Stimulated activated CD8-positive, alpha-beta memory T cell treated with anti-CD3 and anti-CD28 coated beads, Interleukin-7, amount 100 ng/mL, for 24 hours (primary cell): ENCODE results near the gene HAL.

Source experiments
- DNase-seq: peaks from one replicate; pipeline ENCODE4 v3.0.0-alpha.2; 2020; ENCODE audit warnings: low read depth

HAL gene

DNA sequence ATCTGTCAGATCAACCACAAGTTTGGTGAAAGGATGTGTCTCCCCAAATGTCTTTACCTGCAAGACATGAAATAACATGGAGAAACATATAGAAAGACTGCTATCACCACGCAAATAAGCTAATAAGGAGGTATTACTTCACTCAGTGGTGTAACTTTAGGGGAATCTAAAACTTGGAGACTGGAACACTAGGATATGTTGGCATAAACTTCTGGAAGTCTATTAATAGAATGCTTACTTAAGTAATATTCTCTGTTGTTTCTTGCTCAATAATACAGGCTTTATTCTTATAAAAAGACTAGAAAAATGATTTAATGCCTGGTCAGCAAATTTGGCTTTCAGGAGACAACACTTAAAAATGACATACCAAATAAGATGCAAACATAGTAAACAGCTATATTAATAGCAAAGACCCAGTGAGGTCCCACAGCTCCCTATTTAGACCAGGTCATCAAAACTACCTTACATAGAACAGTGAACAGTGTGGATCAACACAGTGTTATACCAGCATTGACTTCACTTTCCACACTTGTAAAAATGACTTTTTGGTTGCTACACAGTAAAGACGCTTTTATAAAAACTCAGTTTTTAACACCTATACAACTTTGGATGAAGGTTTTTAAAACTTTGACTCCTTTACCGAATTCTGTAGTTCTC lies 18.9 kb upstream of the HAL start:
- DNase-seq, result no peak

DNA sequence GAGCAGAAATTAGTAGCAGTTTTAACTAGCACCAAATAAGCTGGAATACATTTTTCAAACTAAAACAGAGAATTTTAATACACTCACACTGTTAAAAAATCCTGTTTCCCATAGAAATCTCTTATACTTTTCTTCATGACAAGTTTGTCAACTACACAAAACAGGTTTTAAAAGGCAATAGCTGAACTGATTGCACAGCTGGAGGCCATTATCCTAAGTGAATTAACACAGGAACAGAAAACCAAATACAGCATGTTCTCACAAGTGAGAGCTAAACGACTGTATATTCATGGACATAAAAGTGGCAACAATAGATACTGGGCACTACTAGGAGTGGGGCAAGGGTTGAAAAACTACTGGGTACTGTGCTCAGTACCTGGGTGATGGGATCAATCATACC lies 11.6 kb upstream of the HAL start:
- no peak for DNase-seq

DNA sequence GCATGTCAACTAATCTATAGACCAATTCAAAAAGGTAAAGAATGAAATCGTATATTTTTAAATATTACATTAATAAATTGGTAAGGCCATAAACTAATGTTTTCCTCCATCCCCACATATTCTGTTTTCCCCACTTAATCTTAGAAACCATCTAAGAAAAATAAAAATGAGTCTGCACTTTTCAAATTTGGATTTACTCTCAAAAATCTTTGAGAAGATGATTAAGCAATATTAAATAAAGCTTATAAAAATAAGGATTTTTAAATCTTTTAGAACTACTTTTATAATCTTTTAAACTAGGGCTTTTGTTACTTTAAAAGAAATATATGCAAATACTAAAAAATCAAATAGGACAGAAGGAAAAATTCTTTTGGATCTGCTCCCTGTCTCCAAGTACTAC lies 10.6 kb upstream of the HAL start:
- no peak for DNase-seq

DNA sequence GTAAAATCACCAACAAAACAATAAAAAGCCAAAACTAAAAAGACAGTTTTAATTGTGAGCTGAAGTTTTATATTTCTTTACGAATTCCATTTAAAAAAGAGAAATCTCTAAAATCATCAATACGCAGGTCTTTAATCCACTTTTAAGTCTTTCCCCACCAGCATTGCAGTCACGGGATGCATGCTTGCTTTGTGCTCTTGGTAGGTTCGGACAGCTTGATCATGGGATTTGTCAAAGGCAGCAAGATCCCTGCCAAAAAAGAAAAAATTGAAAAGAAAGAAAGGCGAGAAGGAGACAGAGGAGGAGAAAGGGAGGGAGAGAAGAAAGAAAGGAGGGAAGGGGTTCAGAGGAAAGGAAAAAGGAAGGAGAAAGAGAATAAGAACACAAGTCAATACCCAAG lies 4.7 kb upstream of the HAL start:
- DNase-seq, result no peak

DNA sequence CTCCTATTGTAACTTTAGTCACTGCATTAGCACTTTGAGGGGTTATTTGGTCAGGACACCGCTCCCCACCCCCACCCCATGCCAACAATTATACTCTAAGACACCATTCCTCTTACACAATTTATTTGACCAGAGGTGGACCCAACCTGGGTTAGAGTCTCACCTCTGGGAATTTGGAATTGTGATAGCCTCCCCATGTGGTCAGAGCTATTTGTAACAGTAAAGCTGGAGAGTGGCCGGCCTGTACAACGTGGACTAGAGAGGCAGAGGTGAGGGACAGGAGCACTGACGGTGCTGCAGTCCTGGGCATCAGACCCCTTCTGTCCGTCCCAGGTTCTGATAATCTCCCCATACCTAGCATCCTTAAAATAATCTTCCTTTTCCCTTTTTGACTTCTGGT lies 3.3 kb upstream of the HAL start:
- DNase-seq, result no peak

DNA sequence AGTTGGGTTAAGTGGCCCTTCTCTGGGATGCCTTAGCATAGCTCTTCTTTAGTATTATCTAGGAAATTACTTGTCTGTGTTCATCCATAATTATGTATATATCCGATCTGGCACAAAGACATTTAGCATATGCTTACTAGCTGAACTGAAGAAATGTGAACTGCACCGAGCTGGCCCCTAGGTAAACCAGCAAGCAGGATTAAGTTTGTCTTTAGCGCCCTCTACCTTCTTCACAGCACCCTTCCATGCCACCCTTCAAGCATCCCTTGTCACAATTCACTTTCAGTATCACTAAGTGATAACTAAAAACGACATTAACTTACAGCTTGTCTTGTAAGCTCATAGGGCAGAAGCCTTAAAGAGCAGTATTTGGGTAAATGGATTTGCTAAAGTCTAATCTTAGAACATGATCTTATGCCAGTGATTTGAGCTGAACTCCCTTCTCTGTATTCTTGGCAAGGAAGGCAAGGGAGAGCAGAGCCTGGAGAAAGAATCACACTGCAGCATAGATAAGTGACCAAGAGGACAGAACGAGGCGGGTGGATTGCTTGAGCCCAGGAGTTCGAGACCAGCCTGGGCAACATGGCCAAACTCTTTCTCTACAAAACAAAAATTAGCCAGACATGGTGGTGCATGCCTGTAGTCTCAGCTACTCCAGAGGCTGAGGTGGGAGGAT lies 2.6 kb upstream of the HAL start:
- DNase-seq, result no peak

DNA sequence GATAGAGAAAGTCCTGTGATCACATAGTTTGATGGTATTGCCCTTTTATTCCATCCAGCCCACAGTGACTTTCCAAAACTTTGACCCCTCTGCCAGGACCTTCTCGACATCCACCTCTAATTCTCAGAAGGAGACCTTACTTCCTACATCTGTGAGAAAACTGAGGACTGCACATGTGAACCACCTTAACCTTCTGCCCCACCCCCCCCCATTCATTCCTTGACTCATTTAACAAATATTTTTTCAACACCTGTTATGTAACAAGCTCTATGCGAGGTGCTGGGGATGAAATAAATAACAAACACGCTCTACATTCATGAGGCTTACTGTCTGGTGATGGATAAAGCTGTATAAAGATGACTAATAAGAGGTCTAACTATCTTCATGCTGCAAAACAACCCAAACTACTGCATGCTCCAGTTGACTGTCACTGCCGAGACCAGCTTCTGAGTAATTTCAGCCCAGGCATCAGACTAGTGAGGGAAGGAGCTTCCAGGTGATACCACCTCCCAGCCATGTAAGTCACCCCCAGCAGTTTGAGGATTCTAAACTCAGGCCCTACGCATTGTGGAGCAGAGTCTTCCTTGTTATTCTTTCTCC lies 1.9 kb upstream of the HAL start:
- no peak for DNase-seq

DNA sequence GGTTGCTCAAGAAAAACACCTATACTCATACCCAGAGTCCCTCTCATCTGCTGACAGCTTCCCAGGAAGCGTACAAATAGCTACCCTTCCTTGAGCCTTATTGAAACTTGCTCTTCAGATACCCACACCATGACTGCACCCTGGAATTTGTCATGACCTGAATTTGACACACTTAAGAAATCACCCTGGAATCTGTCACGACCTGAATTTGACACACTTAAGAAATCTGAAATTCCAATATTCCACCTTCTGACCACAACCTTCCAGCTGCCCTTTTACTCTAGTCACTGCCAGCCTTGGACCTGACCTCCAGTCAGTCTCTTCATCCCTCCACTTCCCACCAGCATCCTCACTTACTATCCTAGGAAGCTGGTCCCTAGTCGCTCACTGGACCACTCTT lies 1.1 kb upstream of the HAL start:
- DNase-seq, result no peak

DNA sequence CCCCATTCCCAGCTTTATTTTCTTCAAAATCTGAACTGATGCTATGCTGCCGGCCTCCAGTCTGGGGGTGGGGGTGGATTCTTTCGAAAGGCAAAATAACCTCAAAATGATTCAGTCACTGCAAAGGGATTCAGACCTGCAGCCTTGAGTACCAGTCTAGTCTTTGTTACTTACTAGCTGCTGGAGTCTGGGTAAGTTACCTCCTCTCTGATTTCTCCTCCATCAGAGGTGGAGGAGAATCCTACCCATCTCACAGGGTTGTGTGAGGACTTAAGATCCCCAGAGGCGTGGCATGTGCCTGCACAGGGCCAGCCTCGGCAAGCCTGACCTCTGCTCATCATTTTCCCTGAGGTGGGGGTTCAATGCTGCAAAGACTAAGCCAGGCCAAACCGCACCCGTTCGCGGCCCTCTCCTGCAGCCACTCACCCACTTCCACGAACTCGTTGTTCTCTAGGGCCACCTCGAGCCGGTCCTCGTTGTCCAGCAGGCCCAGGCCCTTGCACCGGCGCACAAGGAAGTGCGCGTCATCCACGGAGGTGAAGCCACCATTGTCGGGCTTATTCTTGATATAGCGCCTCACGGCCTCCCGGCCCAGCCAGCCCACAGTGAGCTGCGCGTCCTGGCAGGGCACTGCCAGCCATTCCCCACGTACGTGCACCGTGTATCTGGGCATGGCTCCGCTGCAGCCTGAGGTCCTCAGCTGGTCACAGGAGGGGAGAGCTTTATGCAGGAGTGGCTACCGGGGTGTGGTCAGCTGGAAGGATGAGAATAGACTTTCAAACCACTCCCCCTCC lies 709 bp downstream of the HAL start:
- DNase-seq, result no peak

DNA sequence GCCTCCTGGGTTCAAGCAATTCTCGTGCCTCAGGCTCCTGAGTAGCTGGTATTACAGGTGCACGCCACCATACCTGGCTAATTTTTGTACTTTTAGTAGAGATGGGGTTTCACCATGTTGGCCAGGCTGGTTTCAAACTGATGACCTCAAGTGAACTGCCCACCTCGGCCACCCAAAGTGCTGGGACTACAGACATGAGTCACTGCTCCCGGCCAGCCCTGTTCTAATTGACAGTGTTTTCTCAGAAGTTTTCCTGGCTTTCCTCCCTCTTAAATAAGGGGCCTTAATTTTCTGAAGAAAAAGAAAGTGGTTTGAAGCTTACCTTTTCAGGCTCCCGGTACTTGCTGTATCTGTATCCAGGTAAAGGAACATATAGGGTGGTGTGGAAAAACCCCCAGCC lies 1.7 kb downstream of the HAL start:
- DNase-seq, result no peak

DNA sequence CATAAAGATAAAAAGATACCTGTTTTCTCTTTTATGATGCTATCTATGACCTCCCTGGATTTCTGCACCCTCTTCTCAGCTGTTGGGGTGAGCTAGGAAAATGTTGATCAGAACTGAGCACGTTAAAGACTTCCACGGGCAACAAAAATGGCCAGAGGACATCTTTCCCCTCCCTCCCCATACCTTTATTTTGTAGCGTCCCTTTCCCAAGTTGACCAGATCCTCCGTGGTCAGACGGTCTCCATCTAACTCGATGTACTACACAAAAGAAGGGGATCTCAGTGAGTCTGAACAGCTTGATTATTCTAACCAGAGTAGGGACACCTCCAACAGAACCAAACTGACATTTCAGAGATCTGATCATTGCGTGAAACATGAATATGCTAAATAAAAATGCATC lies 2.2 kb downstream of the HAL start:
- DNase-seq, result no peak

DNA sequence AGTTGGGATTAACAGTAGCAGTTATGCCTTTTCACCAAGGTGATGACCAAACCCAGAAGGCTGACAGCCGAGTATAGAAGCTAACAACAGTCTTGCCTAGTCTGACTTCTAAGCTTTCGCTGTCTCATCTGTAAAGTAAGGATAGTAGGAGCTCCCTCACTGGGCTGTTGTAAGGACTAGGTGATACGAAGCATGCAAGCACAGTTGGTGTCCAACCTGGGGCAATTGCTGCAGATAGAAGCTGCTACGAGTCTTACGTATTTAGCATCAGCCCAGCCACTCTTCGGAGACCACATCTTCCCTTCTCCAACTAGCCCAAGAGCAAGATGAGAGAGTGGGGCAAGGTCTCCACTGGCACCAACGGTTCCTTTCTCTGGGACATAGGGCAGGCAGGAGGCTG lies 6.0 kb downstream of the HAL start:
- no peak for DNase-seq

DNA sequence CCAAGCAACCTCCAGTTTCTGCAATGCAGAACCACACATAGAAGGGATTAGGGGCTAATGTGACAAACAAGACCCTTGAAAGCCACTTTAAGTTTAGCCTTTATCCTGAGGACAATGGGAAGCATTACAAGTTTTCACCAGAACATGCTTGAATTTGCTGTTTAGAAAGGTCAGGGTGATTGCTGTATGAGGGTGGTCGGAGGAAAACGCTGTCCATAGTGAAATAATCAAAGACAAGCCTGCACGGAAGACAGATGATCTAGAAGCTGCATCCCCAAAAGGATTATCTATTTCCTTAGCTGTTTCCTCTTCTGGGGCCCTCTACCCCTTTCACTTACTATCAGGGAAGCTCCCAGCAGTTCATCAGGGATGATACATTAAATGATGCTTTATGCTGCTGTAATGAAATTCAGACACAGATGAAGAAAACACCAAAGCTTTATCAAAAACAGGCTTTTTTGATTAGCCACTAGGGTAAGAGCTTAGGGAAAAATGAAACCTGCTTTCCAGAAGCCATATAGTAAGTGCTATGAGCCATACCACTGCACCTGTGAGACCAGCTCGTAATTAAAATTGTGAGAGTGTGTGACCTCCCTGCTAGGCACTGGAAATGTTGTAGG lies 6.5 kb downstream of the HAL start:
- no peak for DNase-seq

DNA sequence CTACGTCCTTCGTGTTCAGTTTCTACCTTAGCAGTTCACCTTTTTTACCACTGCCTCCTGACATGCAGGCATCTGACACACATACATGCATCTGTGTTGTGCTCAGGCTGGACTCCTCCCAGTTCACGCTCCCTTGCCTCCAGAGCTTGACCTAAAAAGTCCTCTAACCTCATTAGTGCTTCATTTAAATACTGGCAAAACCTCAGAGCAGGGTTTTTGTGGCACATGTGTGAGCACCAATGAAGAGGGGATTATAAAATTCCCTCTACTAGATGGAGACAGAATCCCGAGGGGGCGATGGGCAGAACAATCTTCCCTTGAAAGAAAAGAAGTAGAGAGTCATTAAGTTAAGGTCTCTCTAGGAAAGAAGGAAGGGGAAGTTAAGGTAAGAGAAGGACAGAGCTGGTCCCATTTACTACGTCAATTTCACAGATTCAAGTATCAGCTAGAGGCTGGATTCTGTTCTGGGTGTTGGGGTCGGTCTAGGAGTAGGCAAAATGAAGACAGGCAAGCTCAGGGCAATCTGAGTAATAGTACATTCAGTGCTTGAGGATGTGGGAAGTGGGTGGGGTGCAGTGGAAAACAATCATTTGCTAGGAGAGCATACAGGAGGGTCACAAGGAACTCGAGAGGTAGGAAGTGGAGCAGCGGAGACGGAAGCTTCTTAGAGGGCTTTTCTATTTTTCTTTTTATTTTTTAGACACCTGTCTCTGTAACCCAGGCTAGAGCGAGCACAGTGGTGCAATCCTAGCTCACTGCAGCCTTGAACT lies 7.5 kb downstream of the HAL start:
- no peak for DNase-seq

DNA sequence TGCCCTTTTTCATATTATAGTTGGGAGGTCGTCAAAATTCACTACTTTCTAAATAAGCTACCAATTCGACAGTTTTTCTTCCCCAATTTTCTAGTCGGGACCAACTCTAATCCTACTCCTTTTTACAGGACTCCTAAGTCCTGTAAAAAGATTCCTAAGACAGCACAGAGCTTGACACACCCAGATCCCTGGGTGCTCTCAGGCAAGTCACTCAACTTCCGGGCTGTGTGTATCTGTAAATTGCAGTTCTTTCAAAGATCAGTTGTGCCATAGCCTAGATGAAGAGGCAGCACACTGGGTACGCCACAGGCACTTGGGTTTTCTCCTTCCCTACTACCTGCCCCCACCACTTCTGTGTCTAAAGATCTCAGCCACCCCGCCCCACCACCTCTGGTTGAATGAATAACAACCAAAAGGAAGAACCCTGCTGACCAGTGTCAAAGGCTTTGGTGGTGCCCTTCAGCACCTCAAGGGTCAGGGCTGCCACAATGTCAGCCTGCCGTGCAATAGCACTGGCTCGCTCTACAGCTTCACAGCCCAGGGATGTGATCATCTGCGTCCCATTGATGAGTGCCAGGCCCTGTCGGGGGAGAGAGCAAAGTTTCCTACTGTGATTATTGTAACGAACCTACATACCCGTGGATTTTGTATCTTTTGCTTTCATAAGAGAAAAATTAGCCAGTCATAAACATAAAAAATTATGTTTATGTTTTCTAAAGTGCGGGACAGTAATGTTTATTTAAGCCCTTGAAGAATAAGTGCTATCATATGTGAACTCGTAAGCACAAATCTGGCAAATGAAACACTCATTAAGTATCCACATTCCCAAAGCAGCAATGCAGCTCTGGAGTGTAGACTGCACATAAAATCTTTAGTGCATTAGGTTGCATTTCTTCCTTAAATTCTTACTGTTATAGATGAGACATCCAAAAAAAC lies 9.2 kb downstream of the HAL start:
- no peak for DNase-seq

DNA sequence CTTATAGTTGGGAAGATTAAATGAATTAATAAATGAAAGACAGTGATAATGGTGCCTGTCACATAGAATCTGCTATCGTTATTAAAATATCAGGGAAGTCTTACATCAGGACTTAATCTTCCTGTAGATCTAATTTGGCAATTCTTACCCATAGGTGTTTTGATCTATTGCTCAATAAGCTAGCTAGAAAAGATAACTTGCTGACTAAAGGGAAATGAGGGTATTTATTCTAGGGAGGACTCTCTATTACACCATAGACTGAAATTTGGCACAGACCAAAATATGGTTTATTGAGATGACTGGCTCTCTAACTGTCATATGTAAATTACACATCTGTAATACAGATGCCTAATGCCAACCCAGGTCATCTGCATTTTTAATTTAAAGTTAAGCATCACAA lies 11.5 kb downstream of the HAL start:
- DNase-seq, result no peak

DNA sequence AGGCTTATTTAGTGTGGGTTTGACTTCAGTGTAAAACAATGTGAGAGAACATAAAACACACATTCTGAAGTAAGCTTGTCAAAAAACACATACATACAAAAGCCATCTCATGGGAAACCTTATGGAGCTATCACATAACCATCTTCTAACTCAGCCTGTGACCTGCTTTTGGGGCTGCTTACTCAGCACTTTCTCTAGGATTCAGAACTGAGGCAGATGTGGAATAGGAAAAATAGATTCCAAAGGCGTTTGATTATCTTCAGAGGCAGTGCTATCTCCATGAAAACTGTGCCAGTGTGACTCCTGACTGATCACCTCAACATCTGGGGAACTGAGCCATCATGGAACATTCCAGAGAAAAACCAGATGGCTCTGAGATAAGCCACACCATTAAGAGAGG lies 13.5 kb downstream of the HAL start:
- DNase-seq, result no peak

DNA sequence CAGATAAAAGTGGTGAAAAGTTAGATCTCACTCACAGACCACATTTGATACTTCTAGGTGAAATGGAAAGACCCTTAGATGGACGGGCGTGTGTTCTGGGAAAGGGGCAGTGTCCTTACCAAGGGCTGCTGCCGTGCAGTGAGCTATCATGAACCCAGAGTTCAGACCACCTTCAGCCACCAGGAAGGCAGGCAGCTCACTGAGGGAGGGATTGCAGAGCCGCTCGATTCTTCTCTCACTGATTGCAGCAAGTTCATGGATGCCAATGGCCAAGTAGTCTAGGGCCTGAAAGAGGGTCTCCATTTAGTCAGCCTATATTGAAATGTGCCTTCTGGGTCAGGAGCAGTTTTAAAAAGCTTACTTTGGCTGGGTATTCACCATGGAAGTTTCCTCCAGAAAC lies 15.7 kb downstream of the HAL start:
- no peak for DNase-seq

DNA sequence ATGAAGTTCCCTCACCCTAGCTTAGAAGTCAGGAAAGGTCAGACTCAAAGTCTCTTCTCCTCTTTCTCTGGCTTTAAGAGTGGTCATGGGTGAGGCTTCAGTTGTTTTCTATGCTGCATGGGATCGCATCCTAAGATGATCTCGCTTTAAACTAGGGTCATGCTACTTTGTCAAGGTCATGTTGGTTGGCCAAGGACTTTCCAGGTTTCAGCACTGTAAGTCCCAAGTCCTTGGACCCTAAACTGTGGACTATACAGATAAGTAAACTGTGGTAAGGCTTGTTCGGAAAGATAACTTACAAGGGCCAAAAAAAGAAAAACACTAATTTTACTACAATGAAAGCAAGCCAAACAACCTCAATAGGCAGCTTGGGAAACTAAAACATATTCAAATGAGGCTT lies 17.4 kb downstream of the HAL start:
- DNase-seq, result no peak

DNA sequence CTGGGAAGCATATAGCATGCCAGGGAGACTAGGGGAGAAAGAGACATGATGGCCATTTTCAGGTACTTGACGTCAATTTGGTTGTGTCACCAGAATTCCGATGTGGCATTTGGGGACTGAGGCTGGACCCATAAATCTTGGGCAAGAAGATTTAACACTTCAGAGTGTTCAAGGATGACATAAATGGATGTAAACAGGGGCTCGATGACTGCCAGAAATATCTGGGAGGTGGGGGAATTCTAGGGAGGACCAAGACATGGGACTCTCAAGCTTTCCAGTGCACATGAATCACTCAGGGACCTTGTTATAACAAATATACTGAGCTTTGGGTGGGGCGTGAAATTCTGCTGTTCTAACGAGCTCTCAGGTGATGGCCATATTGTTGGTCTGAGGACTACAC lies 17.8 kb downstream of the HAL start:
- DNase-seq, result no peak
